Measurements from ENCODE around the gene TAGLN. TPM values are rescaled to one million over a fixed set of nuclear protein-coding genes. Genes with fewer than 3 reads are reported as not detected.

Gene TAGLN
- total RNA-seq: 3.2 and 4.0 TPM in 2 replicates

GRCh38 chr11:117199053-117199915 lies at the start of gene TAGLN:
TAGLN (plus strand) TSS chr11:117199370; CDS start chr11:117203014, 3,644 bp downstream.
- intact Hi-C loops (cut with micrococcal nuclease): no loop called here

GRCh38 chr11:117152066-117152465 lies 47.1 kb upstream of the TAGLN start:
- intact Hi-C loops (cut with micrococcal nuclease): no loop called here

GRCh38 chr11:117154468-117154867 lies 44.7 kb upstream of the TAGLN start:
- intact Hi-C loops (cut with micrococcal nuclease): no loop called here

GRCh38 chr11:117157507-117157906 lies 41.7 kb upstream of the TAGLN start:
- intact Hi-C loops (cut with micrococcal nuclease): no loop called here

GRCh38 chr11:117159892-117160291 lies 39.3 kb upstream of the TAGLN start:
- intact Hi-C loops (cut with micrococcal nuclease): no loop called here

GRCh38 chr11:117160826-117161225 lies 38.3 kb upstream of the TAGLN start:
- intact Hi-C loops (cut with micrococcal nuclease): no loop called here

GRCh38 chr11:117166491-117166890 lies 32.7 kb upstream of the TAGLN start:
- intact Hi-C loops (cut with micrococcal nuclease): no loop called here

GRCh38 chr11:117169736-117170135 lies 29.4 kb upstream of the TAGLN start:
- intact Hi-C loops (cut with micrococcal nuclease): no loop called here

GRCh38 chr11:117170210-117170609 lies 29.0 kb upstream of the TAGLN start:
- intact Hi-C loops (cut with micrococcal nuclease): no loop called here

- intact Hi-C loops (cut with micrococcal nuclease): no loop called here
Observed at GRCh38 chr11:117171007-117171403, 28.2 kb upstream of the TAGLN start.

- intact Hi-C loops (cut with micrococcal nuclease): no loop called here
Observed at GRCh38 chr11:117171404-117172061, 27.6 kb upstream of the TAGLN start.

- intact Hi-C loops (cut with micrococcal nuclease): no loop called here
Observed at GRCh38 chr11:117172724-117173421, 26.3 kb upstream of the TAGLN start.

- intact Hi-C loops (cut with micrococcal nuclease): no loop called here
Observed at GRCh38 chr11:117175104-117175503, 24.1 kb upstream of the TAGLN start.

GRCh38 chr11:117175781-117176180 lies 23.4 kb upstream of the TAGLN start:
- intact Hi-C loops (cut with micrococcal nuclease): no loop called here

- intact Hi-C loops (cut with micrococcal nuclease): no loop called here
Observed at GRCh38 chr11:117176186-117176585, 23.0 kb upstream of the TAGLN start.

- intact Hi-C loops (cut with micrococcal nuclease): loop anchor here (1.0 to 2.0 kb wide), 3 partner anchors 33 to 149 kb away; partner anchors contain the start of genes CEP164 and PAFAH1B2
Observed at GRCh38 chr11:117177534-117178209, 21.5 kb upstream of the TAGLN start.

GRCh38 chr11:117178210-117179034 lies 20.7 kb upstream of the TAGLN start, which contains the start of gene SIDT2:
SIDT2 (plus strand) TSS chr11:117178743; CDS start chr11:117179264, 521 bp downstream.
- intact Hi-C loops (cut with micrococcal nuclease): loop anchor here (1.0 to 2.0 kb wide), 3 partner anchors 34 to 148 kb away; partner anchors contain the start of genes CEP164 and PAFAH1B2

GRCh38 chr11:117179048-117179999 lies 19.8 kb upstream of the TAGLN start:
- intact Hi-C loops (cut with micrococcal nuclease): loop anchor here (2.0 kb wide), 1 partner anchor 147 kb away; the partner anchor contains the start of gene CEP164

GRCh38 chr11:117180020-117180419 lies 19.1 kb upstream of the TAGLN start:
- intact Hi-C loops (cut with micrococcal nuclease): no loop called here

Data from T-helper 2 cell treated with Interferon-gamma antibody and Interleukin-4, amounts not matched to agents 100 ng/mL and 5 ng/mL, for 36 hours (primary cell).